Measurements from ENCODE around the gene ABCA1.
"Not testable (repeated sequence)": the region's sequence is repeated elsewhere in the genome, so short reads cannot be mapped to it uniquely, and the experiment has no call there.

The ABCA1 gene

GRCh38 chr9:104950838-104951237 is 22.9 kb upstream of the ABCA1 start:
- no peak for DNase-seq (ENCODE audit: low read depth)

- DNase-seq (ENCODE audit: low read depth) = no peak
Measured at GRCh38 chr9:104948277-104948676, 20.3 kb upstream of the ABCA1 start.

GRCh38 chr9:104944871-104945270 is 16.9 kb upstream of the ABCA1 start:
- no peak for DNase-seq (ENCODE audit: low read depth)

GRCh38 chr9:104944356-104944755 is 16.4 kb upstream of the ABCA1 start:
- DNase-seq (ENCODE audit: low read depth) = peak; percentile 67

GRCh38 chr9:104941597-104941996 is 13.6 kb upstream of the ABCA1 start:
- DNase-seq (ENCODE audit: low read depth) = no peak

DNA sequence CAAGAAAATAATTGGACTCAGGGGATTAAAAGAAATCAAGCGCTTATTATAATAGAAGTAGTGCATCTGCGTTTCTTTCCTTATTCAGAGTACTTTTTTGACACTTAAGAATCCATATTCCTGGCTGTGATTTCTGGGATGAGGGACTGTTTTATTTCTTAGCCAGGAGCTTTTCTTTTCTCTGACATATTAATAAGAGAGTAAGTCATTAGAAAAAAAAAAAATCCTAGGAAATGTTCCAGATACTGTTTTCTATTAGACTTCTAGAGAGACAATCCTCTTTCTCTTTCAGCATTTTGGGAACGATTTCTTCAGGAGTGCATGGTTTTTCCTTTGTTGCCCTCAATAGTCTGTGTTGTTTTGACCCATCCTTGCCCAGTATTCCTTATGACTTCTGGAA is 8.3 kb upstream of the ABCA1 start:
- DNase-seq (ENCODE audit: low read depth) = no peak

DNA sequence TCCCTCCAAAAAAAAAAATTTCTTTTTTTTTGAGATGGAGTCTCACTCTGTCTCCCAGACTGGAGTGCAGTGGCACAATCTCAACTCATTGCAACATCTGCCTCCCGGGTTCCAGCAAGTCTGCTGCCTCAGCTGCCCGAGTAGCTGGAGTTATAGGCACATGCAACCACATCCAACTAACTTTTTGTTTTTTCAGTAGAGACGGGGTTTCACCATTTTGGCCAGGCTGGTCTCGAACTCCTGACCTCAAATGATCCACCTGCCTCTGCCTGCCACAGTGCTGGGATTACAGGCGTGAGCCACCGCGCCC is 7.5 kb upstream of the ABCA1 start:
- not testable (repeated sequence) for DNase-seq (ENCODE audit: low read depth)

DNA sequence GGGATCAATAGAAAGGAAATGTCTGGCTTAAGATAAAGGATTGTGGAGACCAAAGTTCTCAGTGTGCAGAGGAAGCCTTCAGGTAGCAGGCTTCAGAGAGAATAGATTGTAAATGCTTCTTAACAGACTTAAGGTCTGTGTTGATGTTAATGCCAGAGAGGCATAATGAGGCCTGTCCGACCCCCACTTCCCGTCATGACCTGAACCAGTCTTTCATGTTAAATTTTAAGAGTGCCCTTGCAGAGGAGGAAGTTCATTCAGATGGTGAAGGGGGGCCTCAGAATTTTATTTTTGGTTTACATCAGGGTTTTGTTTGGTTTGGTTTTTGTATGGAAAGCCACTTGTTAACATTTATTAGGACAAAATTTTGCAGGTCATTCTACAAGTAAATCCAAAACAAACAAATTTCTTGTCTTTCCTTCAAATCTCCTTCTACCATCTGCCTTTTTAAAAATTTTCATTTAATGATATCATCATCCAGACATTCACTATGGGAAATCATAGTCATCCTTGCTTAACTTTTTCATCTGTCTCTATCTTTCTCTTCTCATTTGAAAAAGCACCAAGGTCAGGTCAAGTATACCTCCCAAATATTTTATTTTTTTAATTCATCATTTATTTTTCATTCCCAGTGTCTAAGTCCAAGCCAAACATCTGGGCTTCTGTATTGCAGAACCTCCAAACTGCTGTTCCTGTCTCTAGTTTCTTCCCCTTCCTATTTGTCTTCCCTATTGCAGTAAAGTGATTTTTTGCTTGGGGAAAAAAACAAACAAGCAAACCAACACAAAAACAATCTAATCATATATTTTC is 6.9 kb upstream of the ABCA1 start:
- DNase-seq (ENCODE audit: low read depth) = no peak

- not testable (repeated sequence) for DNase-seq (ENCODE audit: low read depth)
Measured at GRCh38 chr9:104933091-104933490, 5.1 kb upstream of the ABCA1 start.

- peak; percentile 67 for DNase-seq (ENCODE audit: low read depth)
Measured at GRCh38 chr9:104931256-104931655, 3.3 kb upstream of the ABCA1 start.

DNA sequence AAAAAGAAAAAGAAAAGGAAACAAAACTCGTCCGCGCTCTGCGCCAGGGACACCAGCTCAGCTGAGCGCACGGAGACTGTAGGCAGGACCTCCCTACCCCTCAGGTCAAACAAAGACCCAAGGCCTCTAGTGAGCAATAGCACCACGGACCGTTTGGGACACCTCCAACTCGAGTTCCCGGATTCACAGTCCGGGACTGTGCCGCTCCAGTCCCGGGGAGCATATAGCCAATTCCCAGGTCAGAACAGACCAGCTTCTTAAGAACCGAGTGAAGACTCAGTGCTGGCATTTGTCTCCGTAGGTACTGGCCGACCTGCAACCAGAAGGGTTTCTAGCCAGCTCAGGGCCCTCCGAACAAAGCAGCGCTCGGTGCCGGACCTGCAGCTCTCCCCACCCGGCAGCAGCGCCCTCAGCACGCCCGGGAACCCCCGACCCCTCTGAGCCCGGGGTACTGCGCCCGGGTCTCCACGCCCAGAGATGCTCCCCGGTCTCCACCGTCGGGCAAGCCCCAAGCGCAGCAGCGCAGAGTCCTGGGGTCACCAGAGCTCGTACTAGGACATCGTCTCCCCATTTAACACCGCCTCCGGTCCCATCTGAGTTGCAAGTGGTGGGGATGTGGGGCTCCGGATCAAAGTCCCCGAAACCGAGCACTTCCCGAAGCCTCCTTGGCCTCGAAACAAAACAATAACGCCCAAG is 591 bp downstream of the ABCA1 start:
- DNase-seq (ENCODE audit: low read depth) = peak; percentile 49

GRCh38 chr9:104923740-104924139 is 4.2 kb downstream of the ABCA1 start:
- DNase-seq (ENCODE audit: low read depth) = no peak

DNA sequence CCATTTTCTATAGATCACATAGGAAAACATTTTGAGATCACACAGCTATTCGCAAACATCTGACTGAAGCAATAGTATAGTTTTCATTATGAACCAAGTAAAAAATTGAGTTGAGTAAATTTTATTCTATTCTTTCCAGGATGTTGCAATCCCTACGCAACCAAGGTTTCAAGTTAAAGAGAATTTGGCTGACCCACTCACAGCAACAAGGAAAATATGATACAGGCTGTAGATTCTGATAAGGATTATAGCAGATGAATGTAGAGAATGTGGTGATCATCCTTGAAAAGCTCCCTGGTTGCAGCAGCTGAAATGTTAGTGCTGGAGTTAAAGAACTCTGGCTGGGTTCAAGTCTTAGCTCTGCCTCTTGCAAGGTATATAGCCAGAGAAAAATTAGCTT is 4.7 kb downstream of the ABCA1 start:
- DNase-seq (ENCODE audit: low read depth) = peak; percentile 95

DNA sequence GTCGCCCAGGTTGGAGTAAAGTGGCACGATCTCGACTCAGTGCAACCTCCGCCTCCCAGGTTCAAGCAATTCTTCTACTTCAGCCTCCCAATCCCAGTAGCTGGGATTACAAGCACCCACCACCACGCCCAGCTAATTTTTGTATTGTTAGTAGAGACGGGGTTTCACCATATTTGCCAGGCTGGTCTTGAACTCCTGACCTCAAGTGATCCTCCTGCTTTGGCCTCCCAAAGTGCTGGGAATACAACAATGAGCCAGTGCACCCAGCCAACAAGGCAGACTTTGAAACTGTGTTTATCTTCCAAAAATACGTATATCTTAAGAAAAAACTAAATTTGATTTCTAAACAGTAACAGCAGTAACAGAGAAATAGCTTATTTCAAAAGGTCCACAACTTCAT is 5.2 kb downstream of the ABCA1 start:
- DNase-seq (ENCODE audit: low read depth) = not testable (repeated sequence)

DNA sequence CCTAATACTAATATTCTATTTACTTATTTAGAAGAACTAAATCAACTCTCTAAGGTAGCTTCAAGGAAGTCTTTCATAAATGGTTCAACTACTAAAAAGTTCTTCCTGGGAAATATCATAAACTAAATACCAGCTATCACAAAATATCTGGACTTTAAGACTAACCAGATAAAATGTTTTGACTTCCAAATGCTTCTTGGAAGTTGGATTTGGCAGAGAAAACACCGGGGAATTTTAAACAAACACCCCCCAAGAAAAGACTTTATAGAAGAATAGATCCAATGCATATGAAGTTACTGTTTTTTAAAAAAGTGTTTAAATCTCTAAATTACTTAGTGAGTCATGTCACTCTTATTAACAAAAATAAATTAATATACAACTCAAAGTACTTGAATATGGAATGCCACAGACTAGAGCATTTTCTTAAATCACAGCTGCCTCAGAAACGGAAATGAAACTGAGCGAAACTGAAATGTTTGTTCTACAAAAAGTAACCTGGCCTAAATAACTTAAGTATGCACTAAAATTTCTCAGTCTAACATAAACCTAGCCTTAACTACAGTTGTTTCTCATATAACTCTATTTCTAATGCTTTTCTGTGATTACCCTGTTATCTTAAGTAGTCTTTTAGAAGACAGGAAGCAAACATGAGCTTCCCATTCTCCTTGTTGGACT is 6.8 kb downstream of the ABCA1 start:
- peak; percentile 44 for DNase-seq (ENCODE audit: low read depth)

GRCh38 chr9:104915753-104916152 is 12.2 kb downstream of the ABCA1 start:
- no peak for DNase-seq (ENCODE audit: low read depth)

- DNase-seq (ENCODE audit: low read depth) = no peak
Measured at GRCh38 chr9:104915049-104915448, 12.9 kb downstream of the ABCA1 start.

GRCh38 chr9:104914466-104914865 is 13.5 kb downstream of the ABCA1 start:
- no peak for DNase-seq (ENCODE audit: low read depth)

- no peak for DNase-seq (ENCODE audit: low read depth)
Measured at GRCh38 chr9:104912606-104913005, 15.3 kb downstream of the ABCA1 start.

DNA sequence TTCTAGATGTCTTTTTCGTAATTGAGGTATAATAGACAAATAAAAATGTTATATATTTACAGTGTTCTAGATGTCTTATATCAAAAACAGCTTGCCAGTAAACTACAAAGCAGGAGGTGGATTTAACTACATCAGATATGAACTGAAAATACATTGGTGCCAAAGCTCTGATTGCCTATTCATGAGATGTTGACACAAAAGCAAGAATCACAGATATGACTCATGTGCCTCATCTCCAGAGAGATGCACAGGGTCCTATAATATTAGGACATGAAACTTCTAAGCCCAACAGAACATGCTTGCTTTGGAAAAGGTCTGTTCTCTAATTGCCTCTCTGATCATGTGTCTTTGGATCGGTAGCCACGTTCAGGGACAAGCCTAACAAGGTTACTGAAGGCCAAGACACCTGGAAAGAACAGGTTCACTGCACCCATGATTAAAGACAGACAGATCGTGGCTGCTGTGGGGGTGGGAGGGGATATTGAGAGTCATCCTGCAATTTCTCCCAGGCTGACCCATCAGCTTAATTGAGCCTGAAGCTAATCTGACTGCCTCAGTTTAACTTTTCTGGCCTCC is 16.8 kb downstream of the ABCA1 start:
- peak; percentile 72 for DNase-seq (ENCODE audit: low read depth)

- peak; percentile 80 for DNase-seq (ENCODE audit: low read depth)
Measured at GRCh38 chr9:104907278-104907951, 20.5 kb downstream of the ABCA1 start.
